SK-N-SH (cell line): ENCODE data around the gene MOB2. TPM values are rescaled to one million over a fixed set of nuclear protein-coding genes. Genes with fewer than 3 reads are reported as not detected.
"Not testable (repeated sequence)": the region's sequence is repeated elsewhere in the genome, so short reads cannot be mapped to it uniquely, and the experiment has no call there.

Experiments
- CTCF ChIA-PET: fragments of 300-600, 350-600 bp; formaldehyde crosslinking; extraction: SDS; loops from one replicate; lab custom pipeline; 2021; lab: Yijun Ruan, JAX
- POLR2A ChIA-PET: fragments of 350-600 bp; sonication (Branson Sonifier 250); formaldehyde crosslinking; extraction: SDS; loops from one replicate; lab custom pipeline; 2020; ENCODE audit warnings: antibody characterized with exemption, inconsistent platforms; lab: Yijun Ruan, JAX
- DNase-seq: peaks from one replicate; pipeline ENCODE4 v3.0.0; 2012
- H2AFZ ChIP-seq: fragments of 200-600 bp; sonication (generic); 2 replicates; pipeline ENCODE4 v1.8.1; 2016; ENCODE audit warnings: antibody characterized with exemption, mild to moderate bottlenecking, low read depth
- H3F3A ChIP-seq: fragments of 200-600 bp; sonication (generic); replicated peaks from 2 replicates; pipeline ENCODE3; 2016; ENCODE audit warnings: antibody characterized with exemption, mild to moderate bottlenecking; ENCODE audit not compliant: insufficient read depth
- H3K27ac ChIP-seq, 2 experiments: fragments of 200-500 bp in 1 of 2; fragments of 200-600 bp in 1 of 2; sonication (Bioruptor generic) in 1 of 2; sonication (generic), shearing (Covaris generic) in 1 of 2; 2 replicates each; pipeline versions ENCODE4 v1.5.1 to v1.6.1; 2014 to 2016; ENCODE audit warnings: low read depth in 2 of 2, inconsistent platforms in 1 of 2, low read length in 1 of 2, mild to moderate bottlenecking in 1 of 2, mixed read lengths in 1 of 2
- H3K27me3 ChIP-seq: fragments of 200-600 bp; sonication (generic), shearing (Covaris generic); 2 replicates; pipeline ENCODE4 v1.6.1; 2016; ENCODE audit warnings: mixed run types; ENCODE audit not compliant: insufficient read depth
- H3K36me3 ChIP-seq, 2 experiments: fragments of 200-500 bp in 1 of 2; fragments of 200-600 bp in 1 of 2; sonication (Bioruptor generic) in 1 of 2; sonication (generic) in 1 of 2; replicated peaks in 1 of 2; 2 replicates each; pipeline versions ENCODE3 to v1.5.1; 2014 to 2016; ENCODE audit warnings: low read length in 1 of 2, mild to moderate bottlenecking in 1 of 2; ENCODE audit not compliant: insufficient read depth in 2 of 2, control insufficient read depth in 1 of 2
- H3K4me1 ChIP-seq, 2 experiments: fragments of 200-500 bp in 1 of 2; fragments of 200-600 bp in 1 of 2; sonication (Bioruptor generic) in 1 of 2; sonication (generic), shearing (Covaris generic) in 1 of 2; 2 replicates each; pipeline versions ENCODE4 v1.5.1 to v1.6.1; 2014 to 2016; ENCODE audit warnings: low read depth in 1 of 2, low read length in 1 of 2, mixed run types in 1 of 2; ENCODE audit not compliant: insufficient read depth in 2 of 2, control insufficient read depth in 1 of 2
- H3K4me2 ChIP-seq: fragments of 200-600 bp; sonication (generic), shearing (Covaris generic); 2 replicates; pipeline ENCODE4 v1.6.1; 2017; ENCODE audit warnings: mixed run types
- H3K4me3 ChIP-seq, 2 experiments: fragments of 200-500 bp in 1 of 2; fragments of 200-600 bp in 1 of 2; sonication (Bioruptor generic) in 1 of 2; sonication (generic), shearing (Covaris generic) in 1 of 2; 2 replicates each; pipeline versions ENCODE4 v1.5.1 to v1.8.1; 2014 to 2016; ENCODE audit warnings: low read depth in 2 of 2, inconsistent platforms in 1 of 2, low read length in 1 of 2, mild to moderate bottlenecking in 1 of 2, mixed read lengths in 1 of 2, moderate library complexity in 1 of 2
- H3K79me2 ChIP-seq: fragments of 200-600 bp; sonication (generic); 2 replicates; pipeline ENCODE4 v1.8.1; 2017; ENCODE audit warnings: mild to moderate bottlenecking; ENCODE audit not compliant: insufficient read depth
- H3K9ac ChIP-seq: fragments of 200-600 bp; sonication (generic); 2 replicates; pipeline ENCODE4 v1.6.1; 2017; ENCODE audit warnings: mixed run types
- H3K9me2 ChIP-seq: fragments of 200-600 bp; sonication (generic); 2 replicates; pipeline ENCODE4 v1.6.1; 2017; ENCODE audit warnings: mixed run types
- H3K9me3 ChIP-seq: fragments of 200-600 bp; sonication (generic); 2 replicates; pipeline ENCODE4 v1.6.1; 2017; ENCODE audit warnings: mixed run types, mild to moderate bottlenecking, moderate library complexity
- H4K20me1 ChIP-seq: fragments of 200-600 bp; sonication (generic); 2 replicates; pipeline ENCODE4 v1.6.1; 2017; ENCODE audit warnings: mild to moderate bottlenecking, mixed run types; ENCODE audit not compliant: insufficient read depth
- CHD2 ChIP-seq: fragments of 150-350 bp; IDR thresholded peaks from 2 replicates; pipeline ENCODE4 v1.6.1; 2018; ENCODE audit warnings: low read length; ENCODE audit not compliant: partially characterized antibody
- CTCF ChIP-seq: fragments of 200-600 bp; sonication (generic); IDR thresholded peaks from 2 replicates; pipeline ENCODE4 v1.6.1; 2017; ENCODE audit warnings: antibody characterized with exemption, mild to moderate bottlenecking, moderate library complexity
- FOSL2 ChIP-seq: IDR thresholded peaks from 2 replicates; pipeline ENCODE4 v1.4.0; 2012; ENCODE audit warnings: low read depth, mild to moderate bottlenecking, moderate library complexity, borderline replicate concordance
- FOXM1 ChIP-seq: IDR thresholded peaks from 2 replicates; pipeline ENCODE4 v1.4.0; 2012; ENCODE audit warnings: low read depth, mild to moderate bottlenecking
- IRF3 ChIP-seq: fragments of 150-350 bp; IDR thresholded peaks from 2 replicates; pipeline ENCODE4 v1.6.1; 2016; ENCODE audit warnings: mild to moderate bottlenecking, low read depth, low read length
- MAX ChIP-seq: IDR thresholded peaks from 2 replicates; pipeline ENCODE4 v1.4.0; 2012; ENCODE audit warnings: low read depth
- MXI1 ChIP-seq: IDR thresholded peaks from 2 replicates; pipeline ENCODE4 v1.6.1; 2012; ENCODE audit warnings: mild to moderate bottlenecking, low read depth, low read length, improper control_type of control experiment
- USF2 ChIP-seq: fragments of 150-350 bp; IDR thresholded peaks from 2 replicates; pipeline ENCODE4 v1.6.1; 2017; ENCODE audit warnings: antibody characterized with exemption, low read length, low read depth, borderline replicate concordance
- ZBTB33 ChIP-seq: IDR thresholded peaks from 2 replicates; pipeline ENCODE4 v1.4.0; 2012; ENCODE audit warnings: low read depth, borderline replicate concordance
- WGBS: methylation state at CpG from one replicate; pipeline ENCODE4 v1.1.6; 2017; ENCODE audit warnings: low lambda C conversion rate; 5-methylcytosine and 5-hydroxymethylcytosine counted together
- polyA plus RNA-seq, 3 experiments: library from polyadenylated mRNA; depleted of rRNA; stranded (reverse); fragments of >200 nt; gene quantifications; 2 replicates each; pipeline ENCODE4 v1.2.3, GENCODE V29; 2012
- TF ChIP-seq, protein P1 (sequence below): IDR thresholded peaks from 2 replicates; pipeline ENCODE4 v1.4.0; 2012; ENCODE audit warnings: low read depth, borderline replicate concordance
- TF ChIP-seq, protein P2 (sequence below): IDR thresholded peaks from 2 replicates; pipeline ENCODE4; 2012

MOB2 gene
- polyA plus RNA-seq, 1 of the 3 experiments (the other 2 are of a cell fraction), result 45.8 TPM

DNA sequence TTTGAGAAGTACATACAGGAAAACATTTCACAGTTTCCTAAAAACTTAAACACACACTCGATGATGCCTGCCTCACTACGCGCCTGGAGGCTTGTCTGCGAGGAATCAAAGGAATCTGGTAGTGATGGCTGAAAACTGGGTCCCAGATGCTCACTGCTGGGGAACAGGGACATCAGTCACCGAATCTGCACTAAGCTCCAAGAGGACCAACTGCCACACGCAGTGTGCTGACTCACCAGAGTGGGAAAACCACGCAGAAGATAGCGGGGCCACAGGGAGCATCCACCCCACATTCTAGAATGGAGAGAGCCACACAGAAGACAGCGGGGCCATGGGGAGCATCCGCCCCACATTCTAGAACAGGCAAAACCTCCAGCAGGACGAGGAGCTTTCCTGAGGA, 24.3 kb upstream of the MOB2 start (continued):
- TF ChIP-seq CHD2, result no peak
- no peak for TF ChIP-seq MAX
- TF ChIP-seq, protein P1, sequence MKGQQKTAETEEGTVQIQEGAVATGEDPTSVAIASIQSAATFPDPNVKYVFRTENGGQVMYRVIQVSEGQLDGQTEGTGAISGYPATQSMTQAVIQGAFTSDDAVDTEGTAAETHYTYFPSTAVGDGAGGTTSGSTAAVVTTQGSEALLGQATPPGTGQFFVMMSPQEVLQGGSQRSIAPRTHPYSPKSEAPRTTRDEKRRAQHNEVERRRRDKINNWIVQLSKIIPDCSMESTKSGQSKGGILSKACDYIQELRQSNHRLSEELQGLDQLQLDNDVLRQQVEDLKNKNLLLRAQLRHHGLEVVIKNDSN, result no peak
- no peak for TF ChIP-seq CTCF
- TF ChIP-seq FOSL2, result no peak
- TF ChIP-seq, protein P2, sequence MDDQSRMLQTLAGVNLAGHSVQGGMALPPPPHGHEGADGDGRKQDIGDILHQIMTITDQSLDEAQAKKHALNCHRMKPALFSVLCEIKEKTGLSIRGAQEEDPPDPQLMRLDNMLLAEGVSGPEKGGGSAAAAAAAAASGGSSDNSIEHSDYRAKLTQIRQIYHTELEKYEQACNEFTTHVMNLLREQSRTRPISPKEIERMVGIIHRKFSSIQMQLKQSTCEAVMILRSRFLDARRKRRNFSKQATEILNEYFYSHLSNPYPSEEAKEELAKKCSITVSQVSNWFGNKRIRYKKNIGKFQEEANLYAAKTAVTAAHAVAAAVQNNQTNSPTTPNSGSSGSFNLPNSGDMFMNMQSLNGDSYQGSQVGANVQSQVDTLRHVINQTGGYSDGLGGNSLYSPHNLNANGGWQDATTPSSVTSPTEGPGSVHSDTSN, result no peak

DNA sequence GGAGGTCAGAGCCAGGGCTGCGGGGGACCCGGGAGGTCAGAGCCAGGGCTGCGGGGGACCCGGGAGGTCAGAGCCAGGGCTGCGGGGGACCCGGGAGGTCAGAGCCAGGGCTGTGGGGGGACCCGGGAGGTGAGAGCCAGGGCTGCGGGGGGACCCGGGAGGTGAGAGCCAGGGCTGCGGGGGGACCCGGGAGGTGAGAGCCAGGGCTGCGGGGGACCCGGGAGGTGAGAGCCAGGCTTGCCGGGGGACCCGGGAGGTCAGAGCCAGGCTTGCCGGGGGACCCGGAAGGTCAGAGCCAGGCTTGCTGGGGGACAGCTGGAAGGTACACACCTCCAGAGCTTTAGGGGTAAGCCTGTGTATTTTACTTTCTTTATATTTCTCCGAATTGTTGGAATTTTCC, 23.8 kb upstream of the MOB2 start:
- 86% methylated on average over 7 of the region's 18 CpGs for WGBS
- CTCF ChIA-PET, result interaction anchor here (1.5 kb wide), 1 partner anchor 217 kb away, joined by 5 read pairs; no protein-coding TSS in a partner anchor
- peaks cover 0 to 37% of the 10 kb centered on the region in 2 experiments; a peak in 1 of 4 replicates for H3K4me1 ChIP-seq

DNA sequence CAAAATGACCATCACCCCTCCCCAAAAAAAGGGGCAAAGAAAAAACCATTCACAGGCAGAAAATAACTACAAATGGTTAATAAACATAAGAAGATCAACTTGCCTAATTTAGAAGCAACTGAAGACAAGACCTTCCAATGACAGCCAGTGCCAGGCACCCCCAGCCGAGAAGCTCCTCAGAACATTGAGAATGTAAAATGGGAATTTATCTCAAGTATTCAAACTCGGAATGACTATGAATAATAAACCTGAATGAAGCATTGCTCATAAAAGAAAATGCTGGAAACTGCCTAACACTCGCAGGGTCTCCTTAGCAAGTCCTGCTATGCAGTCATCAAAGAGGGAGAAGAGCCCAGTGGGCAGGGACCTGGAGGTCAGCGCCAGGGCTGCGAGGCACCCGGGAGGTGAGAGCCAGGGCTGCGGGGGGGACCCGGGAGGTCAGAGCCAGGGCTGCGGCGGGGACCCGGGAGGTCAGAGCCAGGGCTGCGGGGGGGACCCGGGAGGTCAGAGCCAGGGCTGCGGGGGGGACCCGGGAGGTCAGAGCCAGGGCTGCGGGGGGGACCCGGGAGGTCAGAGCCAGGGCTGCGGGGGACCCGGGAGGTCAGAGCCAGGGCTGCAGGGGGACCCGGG, 23.2 kb upstream of the MOB2 start:
- peaks cover 0 to 34% of the 10 kb centered on the region in 2 experiments; a peak in 1 of 4 replicates for H3K4me1 ChIP-seq
- no peaks in the 10 kb centered on the region for H3K9me3 ChIP-seq
- H3K9me2 ChIP-seq, result no peaks in the 10 kb centered on the region
- H3K36me3 ChIP-seq, result no peaks in the 10 kb centered on the region
- H3K27me3 ChIP-seq, result no peaks in the 10 kb centered on the region
- peaks cover 59% of the 10 kb centered on the region; the same call in 1 of the 2 replicates for H3K79me2 ChIP-seq
- CTCF ChIA-PET, result interaction anchor here (1.1 to 1.5 kb wide), 2 partner anchors 61 to 216 kb away, joined by 3 to 5 read pairs; no protein-coding TSS in a partner anchor
- peaks cover 4% of the 10 kb centered on the region for H3F3A ChIP-seq
- H3K27ac ChIP-seq, result no peak overlapping the region
- no peak overlapping the region for H3K4me3 ChIP-seq
- WGBS, result 84% methylated on average over 3 of the region's 20 CpGs
- H3K4me2 ChIP-seq, result no peak overlapping the region
- POLR2A ChIA-PET, result no interaction called here
- no peak overlapping the region for H3K9ac ChIP-seq
- peaks cover 85% of the 10 kb centered on the region for H4K20me1 ChIP-seq
- no peak for DNase-seq
- H2AFZ ChIP-seq, result no peak overlapping the region
- TF ChIP-seq ZBTB33, result no peak
- TF ChIP-seq MXI1, result no peak
- no peak for TF ChIP-seq USF2
- no peak for TF ChIP-seq FOXM1
- no peak for TF ChIP-seq IRF3
- no peak for TF ChIP-seq CHD2
- no peak for TF ChIP-seq CTCF

More for the DNA sequence above, 23.8 kb upstream of the MOB2 start:
- H3K27me3 ChIP-seq, H3K4me3 ChIP-seq, H3K36me3 ChIP-seq, H2AFZ ChIP-seq, H3K9ac ChIP-seq, H3K9me3 ChIP-seq, H3K9me2 ChIP-seq, H3F3A ChIP-seq, H3K4me2 ChIP-seq, POLR2A ChIA-PET, DNase-seq, H3K27ac ChIP-seq: not testable (repeated sequence)
- peaks cover 85% of the 10 kb centered on the region for H4K20me1 ChIP-seq
- H3K79me2 ChIP-seq, result peaks cover 59% of the 10 kb centered on the region
